HCT116 (cell line): ENCODE data around the gene ABCD1.

Experiments
- CEBPB ChIP-seq: IDR thresholded peaks from 2 replicates; pipeline ENCODE4 v1.6.1; 2012; ENCODE audit warnings: low read depth
- CTCF ChIP-seq, 3 experiments: fragments of 200-600 bp in 1 of 3; sonication (generic) in 1 of 3; IDR thresholded peaks in 2 of 3; conservative IDR thresholded peaks in 1 of 3; 2 replicates each; pipeline ENCODE4 v1.5.1; 2012 to 2017; ENCODE audit warnings: low read depth in 2 of 3, low read length in 2 of 3, antibody characterized with exemption in 1 of 3, borderline replicate concordance in 1 of 3, control low read depth in 1 of 3, mild to moderate bottlenecking in 1 of 3, mixed read lengths in 1 of 3, mixed run types in 1 of 3, moderate library complexity in 1 of 3; ENCODE audit not compliant: insufficient read depth in 1 of 3
- EZH2 ChIP-seq: fragments of 200-600 bp; sonication (generic); IDR thresholded peaks from 2 replicates; pipeline ENCODE4 v1.6.1; 2017; ENCODE audit warnings: antibody characterized with exemption, mixed run types
- EZH2phosphoT487 ChIP-seq: fragments of 200-600 bp; IDR thresholded peaks from 2 replicates; pipeline ENCODE4 v1.6.1; 2018; ENCODE audit warnings: antibody characterized with exemption, borderline replicate concordance
- POLR2A ChIP-seq: IDR thresholded peaks from 2 replicates; pipeline ENCODE4 v1.7.0; 2011; ENCODE audit warnings: borderline replicate concordance; ENCODE audit not compliant: insufficient read depth, insufficient read length; ENCODE audit errors: extremely low read depth
- POLR2AphosphoS5 ChIP-seq: IDR thresholded peaks from 2 replicates; pipeline ENCODE4 v1.6.1; 2011; ENCODE audit warnings: mild to moderate bottlenecking, low read depth, low read length, moderate library complexity
- RAD21 ChIP-seq: IDR thresholded peaks from 2 replicates; pipeline ENCODE4 v1.6.1; 2012; ENCODE audit warnings: low read depth, mild to moderate bottlenecking
- REST ChIP-seq: IDR thresholded peaks from 2 replicates; pipeline ENCODE4 v1.6.1; 2012; ENCODE audit warnings: low read depth
- SP1 ChIP-seq: IDR thresholded peaks from 2 replicates; pipeline ENCODE4 v1.6.1; 2012; ENCODE audit warnings: low read depth
- SRF ChIP-seq: IDR thresholded peaks from 2 replicates; pipeline ENCODE4 v1.6.1; 2012; ENCODE audit warnings: low read depth
- ZNF274 ChIP-seq: fragments of 200-500 bp; sonication (Bioruptor generic); IDR thresholded peaks from 2 replicates; pipeline ENCODE4 v1.6.1; 2014; ENCODE audit warnings: mild to moderate bottlenecking, low read depth, low read length, inconsistent platforms

GRCh38 chrX:153766871-153767673 lies 42.4 kb downstream of the ABCD1 start:
- TF ChIP-seq CTCF (IDR thresholded peaks at IDR 0.05 in 2 of 3, conservative IDR thresholded peaks at IDR 0.05 in 1 of 3; ENCODE audit: borderline replicate concordance in 1 of 3, insufficient read depth in 1 of 3, low read depth in 2 of 3, low read length in 2 of 3) = no peak
- no peak for TF ChIP-seq POLR2AphosphoS5
- no peak for TF ChIP-seq EZH2
- no peak for TF ChIP-seq POLR2A
- TF ChIP-seq SP1 = no peak
- no peak for TF ChIP-seq EZH2phosphoT487
- no peak for TF ChIP-seq ZNF274
- TF ChIP-seq RAD21 = no peak
- TF ChIP-seq SRF = no peak
- no peak for TF ChIP-seq CEBPB
- TF ChIP-seq REST = no peak
